CD4-positive, alpha-beta T cell (primary cell): ENCODE measurements around the gene NOL3. TPM values are rescaled to one million over a fixed set of nuclear protein-coding genes. Genes with fewer than 3 reads are reported as not detected.

Source experiments
- ATAC-seq: fragments of 200-7000 bp; cut with Tn5 transposase; one replicate; pipeline ENCODE4 v1.10.0; 2022; ENCODE audit warnings: mild to moderate bottlenecking; ENCODE audit not compliant: poor library complexity
- CTCF ChIA-PET: fragments of 350-600 bp; sonication (Branson Sonifier 250); formaldehyde crosslinking; loops from one replicate; lab custom pipeline; 2021; ENCODE audit warnings: antibody characterized with exemption, inconsistent platforms; lab: Charles Lee
- POLR2A ChIA-PET: fragments of 350-600 bp; sonication (Branson Sonifier 250); formaldehyde crosslinking; loops from one replicate; lab custom pipeline; 2021; ENCODE audit warnings: antibody characterized with exemption, inconsistent platforms; lab: Charles Lee
- DNase-seq, 14 experiments: peaks; one replicate each; pipeline ENCODE4 v3.0.0-alpha.2; 2013 to 2020; ENCODE audit warnings: mixed read lengths in 2 of 14
- H3K27ac ChIP-seq, 2 donors: one replicate each; pipeline versions ENCODE4 v1.5.1 to v1.7.0; 2013; ENCODE audit warnings: low read length in 2 of 2, low read depth in 1 of 2, mild to moderate bottlenecking in 1 of 2
- H3K27me3 ChIP-seq, 2 experiments: 1 replicate in 1 of 2; 2 replicates in 1 of 2; pipeline versions ENCODE4 v1.6.1 to v1.7.0; 2013; ENCODE audit warnings: low read length in 2 of 2, control low read depth in 1 of 2, mild to moderate bottlenecking in 1 of 2, moderate library complexity in 1 of 2; ENCODE audit not compliant: insufficient read depth in 2 of 2, control insufficient read depth in 1 of 2
- H3K36me3 ChIP-seq: one replicate; pipeline ENCODE4 v1.6.1; 2013; ENCODE audit warnings: low read length, control low read depth; ENCODE audit not compliant: insufficient read depth
- H3K4me1 ChIP-seq: one replicate; pipeline ENCODE4 v1.6.1; 2013; ENCODE audit warnings: low read length, control low read depth; ENCODE audit not compliant: insufficient read depth
- H3K4me3 ChIP-seq: one replicate; pipeline ENCODE4 v1.5.1; 2013; ENCODE audit warnings: mild to moderate bottlenecking, low read length, moderate library complexity
- H3K9me3 ChIP-seq, 2 experiments: 1 replicate in 1 of 2; 2 replicates in 1 of 2; pipeline versions ENCODE4 v1.6.1 to v1.7.0; 2013; ENCODE audit warnings: low read length in 2 of 2, mild to moderate bottlenecking in 2 of 2, control low read depth in 1 of 2, moderate library complexity in 1 of 2; ENCODE audit not compliant: control insufficient read depth in 1 of 2, insufficient read depth in 1 of 2
- H3K27ac Mint-ChIP-seq: one replicate; pipeline ENCODE4 v1.8.0; 2020; ENCODE audit warnings: mixed read lengths
- H3K27me3 Mint-ChIP-seq: one replicate; pipeline ENCODE4 v1.8.0; 2021; ENCODE audit warnings: mixed read lengths
- H3K36me3 Mint-ChIP-seq: one replicate; pipeline ENCODE4 v1.8.0; 2021; ENCODE audit warnings: low read depth, mixed read lengths
- H3K4me1 Mint-ChIP-seq: one replicate; pipeline ENCODE4 v1.8.0; 2021; ENCODE audit warnings: low read depth, mixed read lengths
- H3K4me3 Mint-ChIP-seq: one replicate; pipeline ENCODE4 v1.8.0; 2020; ENCODE audit warnings: mild to moderate bottlenecking, mixed read lengths
- H3K9me3 Mint-ChIP-seq: one replicate; pipeline ENCODE4 v1.8.0; 2020; ENCODE audit warnings: mixed read lengths
- intact Hi-C, 2 experiments: fragments of 100-400 bp; cut with DNase I in 1 of 2; cut with micrococcal nuclease in 1 of 2; formaldehyde crosslinking; loops; one replicate each; pipeline versions ENCODE4 v1.15.1 to v1.9.0; 2023 to 2025; cut with DNase I, micrococcal nuclease
- total RNA-seq, 174 experiments: library from RNA in 2 of 174; stranded (reverse) in 2 of 174; gene quantifications; one replicate each; pipeline ENCODE4 v1.2.3 and lab custom pipeline; 2021 to 2026
- TF ChIP-seq, protein P1 (sequence below): fragments of 200-600 bp; IDR thresholded peaks from one replicate; pipeline ENCODE4 v1.8.0; 2022; ENCODE audit warnings: antibody characterized with exemption, mild to moderate bottlenecking

Gene NOL3
- total RNA-seq, 2 experiments from 2014 or later, result 1.1 to 1.2 TPM

DNA sequence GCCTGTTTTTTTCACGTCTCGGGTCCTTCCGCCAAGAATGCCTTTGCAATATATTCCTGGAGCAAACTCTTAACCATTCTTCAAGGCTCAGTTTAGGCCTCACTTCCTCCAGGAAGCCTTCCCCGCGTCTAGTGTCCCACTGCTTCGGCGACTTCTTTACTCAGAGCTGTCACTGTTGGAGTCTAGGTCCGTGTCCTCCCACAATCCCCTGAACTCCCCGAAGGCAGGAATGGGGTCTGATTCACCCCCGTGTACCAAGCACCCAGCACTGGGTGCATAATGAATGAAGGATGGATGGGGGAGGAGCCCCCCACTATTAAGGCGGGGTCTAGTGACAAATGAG is 12.9 kb downstream of the NOL3 start:
- TF ChIP-seq, protein P1, sequence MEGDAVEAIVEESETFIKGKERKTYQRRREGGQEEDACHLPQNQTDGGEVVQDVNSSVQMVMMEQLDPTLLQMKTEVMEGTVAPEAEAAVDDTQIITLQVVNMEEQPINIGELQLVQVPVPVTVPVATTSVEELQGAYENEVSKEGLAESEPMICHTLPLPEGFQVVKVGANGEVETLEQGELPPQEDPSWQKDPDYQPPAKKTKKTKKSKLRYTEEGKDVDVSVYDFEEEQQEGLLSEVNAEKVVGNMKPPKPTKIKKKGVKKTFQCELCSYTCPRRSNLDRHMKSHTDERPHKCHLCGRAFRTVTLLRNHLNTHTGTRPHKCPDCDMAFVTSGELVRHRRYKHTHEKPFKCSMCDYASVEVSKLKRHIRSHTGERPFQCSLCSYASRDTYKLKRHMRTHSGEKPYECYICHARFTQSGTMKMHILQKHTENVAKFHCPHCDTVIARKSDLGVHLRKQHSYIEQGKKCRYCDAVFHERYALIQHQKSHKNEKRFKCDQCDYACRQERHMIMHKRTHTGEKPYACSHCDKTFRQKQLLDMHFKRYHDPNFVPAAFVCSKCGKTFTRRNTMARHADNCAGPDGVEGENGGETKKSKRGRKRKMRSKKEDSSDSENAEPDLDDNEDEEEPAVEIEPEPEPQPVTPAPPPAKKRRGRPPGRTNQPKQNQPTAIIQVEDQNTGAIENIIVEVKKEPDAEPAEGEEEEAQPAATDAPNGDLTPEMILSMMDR, result no peak
- H3K27ac Mint-ChIP-seq, result no peak overlapping the region
- ATAC-seq (no peak), DNase-seq (no peak)
- Histone ChIP-seq H3K27ac (peak overlapping the region; percentile 87 to 89), H3K9me3 (no peaks in the 10 kb centered on the region), H3K27me3 (peaks cover 0 to 6% of the 10 kb centered on the region in 2 experiments), H3K36me3 (no peaks in the 10 kb centered on the region), H3K4me3 (peak overlapping the region; percentile 86), H3K4me1 (peaks cover 32% of the 10 kb centered on the region)
- ChIA-PET POLR2A (interaction anchor here (0.8 to 5.2 kb wide), 5 partner anchors 9 to 165 kb away, joined by 3 to 51 read pairs (median 6); partner anchors contain the start of genes E2F4, FBXL8, TMEM208 and TRADD), CTCF (interaction anchor here (1.5 to 1.7 kb wide), 3 partner anchors 23 to 229 kb away, joined by 5 to 6 read pairs (median 5); partner anchors contain the start of genes FBXL8 and TRADD)
- no peaks in the 10 kb centered on the region for H3K36me3 Mint-ChIP-seq
- intact Hi-C loops, result loop anchor here (2.0 to 10.0 kb wide), 4 partner anchors 20 to 168 kb away; partner anchors contain the start of gene PHAF1 (in 1 of the 2)
- H3K27me3 Mint-ChIP-seq, result peaks cover 7% of the 10 kb centered on the region
- no peak overlapping the region for H3K4me3 Mint-ChIP-seq
- H3K9me3 Mint-ChIP-seq, result no peaks in the 10 kb centered on the region
- H3K4me1 Mint-ChIP-seq, result peaks cover 18% of the 10 kb centered on the region

DNA sequence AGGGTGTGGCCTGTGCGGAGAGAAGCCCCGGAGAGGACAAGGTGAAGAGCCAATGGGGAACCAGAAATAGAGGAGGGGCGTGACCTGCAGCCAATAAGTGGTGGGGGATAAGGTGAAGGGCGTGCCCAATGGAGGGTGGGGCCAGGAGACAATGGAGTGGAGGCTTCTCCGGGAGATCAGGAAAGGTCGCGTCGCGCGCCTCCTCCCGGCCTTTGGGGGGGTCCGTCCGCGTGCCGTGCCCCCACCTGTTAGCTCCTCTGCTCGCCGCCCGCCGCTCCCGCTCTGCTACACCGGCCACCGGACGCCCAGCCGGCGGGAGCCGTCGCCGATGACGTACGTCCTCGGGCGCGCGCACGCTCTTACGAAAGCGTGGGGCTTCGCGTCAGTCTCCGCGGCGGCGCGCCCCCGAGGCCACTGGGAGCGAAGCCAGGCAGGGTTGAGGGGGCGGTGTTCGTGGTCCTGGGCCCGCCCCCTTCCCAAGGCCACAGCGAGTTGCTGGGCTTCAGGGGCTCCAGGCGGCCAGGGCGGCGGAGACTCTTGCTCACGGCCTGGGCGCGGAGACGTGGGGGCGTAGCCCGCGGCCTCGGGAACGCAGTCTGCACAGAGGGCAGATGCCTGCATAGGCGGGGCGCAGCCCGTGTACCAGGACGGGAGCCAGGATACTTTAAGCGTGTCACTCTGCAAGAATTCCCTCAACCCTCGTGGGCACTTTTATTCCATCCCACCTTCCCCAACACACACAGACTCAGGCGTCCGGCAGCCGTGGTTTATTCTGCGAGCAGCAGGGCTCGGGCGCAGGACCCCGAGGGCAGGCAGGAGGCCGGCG is 13.5 kb downstream of the NOL3 start, which contains the start of gene MATCAP1:
Gene MATCAP1 (minus strand): TSS at position 337 of the 826 bp plus-strand sequence. CDS start 3,353 bp downstream, outside the sequence.
- DNase-seq (peak; percentile 83 to 98 (median 89)), ATAC-seq (peak; percentile 94)
- no peaks in the 10 kb centered on the region for H3K9me3 Mint-ChIP-seq
- peak within 1 kb of the TSS; percentile 94 for H3K4me3 Mint-ChIP-seq
- Histone ChIP-seq H3K4me1 (peaks cover 26% of the 10 kb centered on the region), H3K4me3 (peak within 1 kb of the TSS; percentile 86), H3K27me3 (peaks cover 0 to 6% of the 10 kb centered on the region in 2 experiments), H3K27ac (peak within 1 kb of the TSS; percentile 87 to 89), H3K36me3 (no peaks in the 10 kb centered on the region), H3K9me3 (no peaks in the 10 kb centered on the region)
- no peaks in the 10 kb centered on the region for H3K36me3 Mint-ChIP-seq
- H3K27ac Mint-ChIP-seq, result peak within 1 kb of the TSS; percentile 90
- ChIA-PET POLR2A (interaction anchor here (0.6 to 5.2 kb wide), 8 partner anchors 9 to 249 kb away, joined by 3 to 51 read pairs (median 6); partner anchors contain the start of genes CIAO2B, E2F4, FBXL8 and TMEM208), CTCF (interaction anchor here (1.0 to 2.5 kb wide), 5 partner anchors 24 to 230 kb away, joined by 3 to 16 read pairs (median 5); partner anchors contain the start of genes FBXL8 and TRADD)
- intact Hi-C loops, result loop anchor here (2.0 to 10.0 kb wide), 5 partner anchors 21 to 237 kb away; partner anchors contain the start of gene PHAF1 (in 1 of the 2)
- peaks cover 15% of the 10 kb centered on the region for H3K4me1 Mint-ChIP-seq
- peaks cover 3% of the 10 kb centered on the region for H3K27me3 Mint-ChIP-seq
- TF ChIP-seq, protein P1, result no peak

DNA sequence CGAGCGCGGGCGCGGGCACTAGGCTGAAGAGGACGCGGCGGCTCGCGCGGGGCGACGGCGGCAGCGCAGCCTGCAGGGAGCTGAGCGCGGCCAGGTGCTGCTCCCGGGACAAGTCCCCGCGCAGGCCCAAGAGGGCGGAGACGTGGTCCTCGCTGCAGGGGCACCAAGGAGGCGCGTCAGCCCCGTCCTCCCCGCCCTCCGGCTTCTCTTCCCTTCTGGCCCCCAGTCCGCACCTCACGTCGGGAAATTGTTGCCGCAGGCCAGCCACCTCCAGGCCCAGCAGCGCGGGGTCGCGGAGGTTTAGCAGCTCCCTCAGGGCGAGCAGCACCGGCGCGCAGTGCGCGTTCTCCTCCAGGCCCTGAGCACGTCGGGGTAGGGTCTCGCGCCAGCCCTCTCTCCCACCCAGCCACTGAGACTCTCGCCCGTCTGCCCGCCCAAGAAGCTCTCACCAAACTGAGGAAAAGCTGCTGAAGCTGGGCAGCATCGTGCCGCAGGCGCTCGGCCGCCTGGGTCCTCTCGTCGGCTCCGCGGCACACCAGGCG is 14.2 kb downstream of the NOL3 start:
- Histone ChIP-seq H3K36me3 (no peaks in the 10 kb centered on the region), H3K27me3 (peaks cover 0 to 3% of the 10 kb centered on the region in 2 experiments), H3K4me3 (peak overlapping the region; percentile 86), H3K27ac (no peak overlapping the region), H3K4me1 (peaks cover 26% of the 10 kb centered on the region), H3K9me3 (no peaks in the 10 kb centered on the region)
- Mint-ChIP-seq H3K4me3 (peak overlapping the region; percentile 94), H3K4me1 (peaks cover 13% of the 10 kb centered on the region), H3K36me3 (no peaks in the 10 kb centered on the region), H3K27ac (peak overlapping the region; percentile 90), H3K27me3 (no peaks in the 10 kb centered on the region), H3K9me3 (no peaks in the 10 kb centered on the region)
- ChIA-PET CTCF (interaction anchor here (0.6 to 2.5 kb wide), 19 partner anchors 9 to 236 kb away, joined by 3 to 20 read pairs (median 5); partner anchors contain the start of genes B3GNT9, FBXL8, TMEM208 and TRADD), POLR2A (interaction anchor here (0.6 to 5.2 kb wide), 10 partner anchors 8 to 313 kb away, joined by 3 to 51 read pairs (median 5); partner anchors contain the start of genes E2F4, FBXL8, TMEM208 and TRADD)
- TF ChIP-seq, protein P1, result no peak
- DNase-seq (peak in 2 of 14 experiments; percentile 35 to 78), ATAC-seq (peak; percentile 2)
- intact Hi-C loops, result loop anchor here (2.0 to 10.0 kb wide), 3 partner anchors 77 to 238 kb away; partner anchors contain the start of gene PHAF1 (in 1 of the 2)
